T-helper 17 cell (primary cell): ENCODE measurements around the gene SLC35B1. TPM values are rescaled to one million over a fixed set of nuclear protein-coding genes. Genes with fewer than 3 reads are reported as not detected.
A peak's percentile ranks its signal among the peaks of the same experiment; 100 is the strongest.

Experiments
- ATAC-seq: fragments of 150-1000 bp; cut with Tn5 transposase; 2 replicates; pipeline ENCODE4 v1.10.0; 2021; ENCODE audit warnings: mild to moderate bottlenecking, moderate library complexity
- DNase-seq, 3 donors: peaks; one replicate each; pipeline versions ENCODE4 v3.0.0 to v3.0.0-alpha.2; 2020 to 2021
- H3K9me3 ChIP-seq: one replicate; pipeline ENCODE4 v1.7.0; 2013; ENCODE audit warnings: low read length, mild to moderate bottlenecking; ENCODE audit not compliant: control insufficient read depth, poor library complexity, severe bottlenecking
- H3K27ac Mint-ChIP-seq: one replicate; pipeline ENCODE4 v1.8.0; 2022; ENCODE audit warnings: mild to moderate bottlenecking, moderate library complexity, mixed read lengths
- H3K27me3 Mint-ChIP-seq: one replicate; pipeline ENCODE4 v1.8.0; 2022; ENCODE audit warnings: mixed read lengths
- H3K36me3 Mint-ChIP-seq: one replicate; pipeline ENCODE4 v1.8.0; 2022; ENCODE audit warnings: low read depth, mixed read lengths
- H3K4me1 Mint-ChIP-seq: one replicate; pipeline ENCODE4 v1.8.0; 2022; ENCODE audit warnings: mild to moderate bottlenecking, mixed read lengths
- H3K4me3 Mint-ChIP-seq: one replicate; pipeline ENCODE4 v1.8.0; 2022; ENCODE audit warnings: mild to moderate bottlenecking, moderate library complexity, mixed read lengths
- total RNA-seq, 4 donors: library from RNA in 2 of 4; stranded (reverse) in 2 of 4; gene quantifications; one replicate each; pipeline ENCODE4 v1.2.3 and lab custom pipeline; 2022 to 2026

The SLC35B1 gene
- total RNA-seq, 2 donors from 2014 or later = 63.8 to 66.8 TPM

DNA sequence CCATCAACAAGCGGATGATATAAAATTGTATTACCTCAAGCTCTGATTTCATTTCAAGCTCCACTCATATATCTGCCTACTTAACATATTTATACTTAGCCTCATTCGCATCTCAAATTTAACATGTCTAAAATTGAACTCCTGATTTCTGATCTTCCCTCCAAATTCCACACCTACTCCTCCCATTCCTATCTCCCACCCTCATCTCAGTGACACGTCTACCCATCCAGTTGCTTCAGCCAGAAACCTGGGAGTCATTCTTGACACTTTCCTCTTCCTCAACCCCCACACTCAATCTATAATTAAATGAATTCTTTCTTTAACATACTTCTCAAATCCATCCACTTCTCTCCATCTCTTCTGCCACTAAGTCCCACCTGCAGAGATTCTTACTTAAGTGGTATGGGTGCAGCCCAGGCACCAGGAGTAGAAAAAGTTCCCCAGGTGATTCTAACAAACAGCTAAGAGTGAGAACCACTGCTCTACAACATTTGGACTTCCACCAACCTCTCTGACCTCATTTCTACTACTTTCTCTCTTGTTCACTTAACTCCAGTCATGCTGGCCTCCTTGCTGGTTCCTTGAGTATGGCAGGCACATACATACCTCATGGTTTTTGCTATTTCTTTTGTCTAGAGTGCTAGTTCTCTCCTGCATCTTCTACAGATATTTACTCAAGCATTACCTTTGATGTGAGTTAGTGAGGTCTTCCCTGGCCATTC, 47.9 kb downstream of the SLC35B1 start:
- no peaks in the 10 kb centered on the region for H3K9me3 ChIP-seq
- Mint-ChIP-seq H3K27me3 (no peaks in the 10 kb centered on the region), H3K27ac (peak overlapping the region; percentile 88), H3K4me1 (peaks cover 38% of the 10 kb centered on the region), H3K4me3 (peak overlapping the region; percentile 43), H3K36me3 (peaks cover 12% of the 10 kb centered on the region)
- ATAC-seq = no peak
- no peak for DNase-seq

DNA sequence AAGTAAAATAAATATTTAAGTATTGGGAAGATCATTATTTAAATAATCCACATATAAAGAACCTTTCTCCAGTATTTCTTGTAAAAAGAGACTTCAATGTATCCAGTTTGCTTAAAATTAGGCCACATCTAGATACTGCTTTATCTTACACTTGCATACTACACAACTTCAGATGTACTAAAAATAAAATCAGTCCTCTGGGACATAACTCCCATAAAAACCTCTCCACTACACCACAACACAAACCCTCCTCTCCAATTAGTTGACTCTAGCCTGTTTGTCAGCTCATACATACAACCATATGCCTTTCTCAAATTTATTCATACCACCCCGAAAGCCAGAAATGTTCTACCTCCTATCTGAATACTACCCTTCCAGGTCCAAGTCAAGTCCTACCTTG, 51.5 kb downstream of the SLC35B1 start:
- H3K27ac Mint-ChIP-seq = peak overlapping the region; percentile 29
- no peak for ATAC-seq
- H3K4me1 Mint-ChIP-seq = peaks cover 36% of the 10 kb centered on the region

More for the DNA sequence above, 51.5 kb downstream of the SLC35B1 start:
- Mint-ChIP-seq H3K27me3 (no peaks in the 10 kb centered on the region), H3K4me3 (no peak overlapping the region), H3K36me3 (peaks cover 9% of the 10 kb centered on the region)
- no peaks in the 10 kb centered on the region for H3K9me3 ChIP-seq
- DNase-seq = no peak

Other genes with a start within 250 kb of the SLC35B1 start
- gene NGFR, start 212.7 kb downstream of the SLC35B1 start, total RNA-seq = under 1 TPM; 0.25 to 0.52 TPM
- gene NXPH3, start 132.1 kb downstream of the SLC35B1 start, total RNA-seq = not detected
- gene SPOP, start 29.9 kb downstream of the SLC35B1 start, total RNA-seq = 10 to 100 TPM; 46.8 to 52.7 TPM
- gene FAM117A, start 56.2 kb upstream of the SLC35B1 start, total RNA-seq = 10 to 100 TPM; 58.9 to 68.6 TPM
- gene KAT7, start 80.7 kb upstream of the SLC35B1 start, total RNA-seq = 100 to 1,000 TPM; 191 to 201 TPM
- not detected for gene TAC4, start 140.1 kb upstream of the SLC35B1 start, total RNA-seq